GM20000 (cell line): Measurements from ENCODE around the gene ICA1.
"Not testable (repeated sequence)": the region's sequence is repeated elsewhere in the genome, so short reads cannot be mapped to it uniquely, and the experiment has no call there.

Experiments
- DNase-seq: peaks from one replicate; pipeline ENCODE4 v3.0.0; 2012; ENCODE audit warnings: low spot score
- CTCF ChIP-seq: IDR thresholded peaks from 2 replicates; pipeline ENCODE4 v1.5.1; 2012; ENCODE audit warnings: mild to moderate bottlenecking, control low read depth; ENCODE audit errors: extremely low read depth, missing control alignments

The ICA1 gene

GRCh38 chr7:8064828-8065227 is 197.1 kb downstream of the ICA1 start:
- no peak for TF ChIP-seq CTCF
- no peak for DNase-seq

GRCh38 chr7:8063706-8064297 is 198.2 kb downstream of the ICA1 start:
- DNase-seq: no peak
- no peak for TF ChIP-seq CTCF

- not testable (repeated sequence) for DNase-seq
Measured at GRCh38 chr7:8063300-8063699, 198.7 kb downstream of the ICA1 start.
